Measurements from ENCODE around the gene KIRREL3.

Gene KIRREL3

DNA sequence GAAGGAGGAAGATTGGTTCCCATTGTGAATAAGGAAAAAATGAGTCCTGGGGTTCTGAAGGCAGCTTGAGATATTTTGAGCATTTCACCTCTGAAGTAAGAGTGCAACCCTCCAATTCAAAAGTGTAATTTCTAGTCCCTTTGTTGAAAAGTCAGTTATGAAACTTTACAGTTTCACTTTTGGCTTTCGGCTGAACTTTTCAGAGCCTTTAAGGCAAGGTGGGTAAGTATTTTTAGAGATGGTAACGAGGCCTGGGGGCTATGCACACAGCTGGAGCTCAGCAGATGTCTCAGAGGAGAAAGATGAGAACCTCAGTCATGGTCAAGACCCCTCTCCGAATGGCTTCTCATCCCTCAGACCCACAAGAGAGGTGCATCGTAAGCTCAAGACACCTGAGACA lies 267.6 kb downstream of the KIRREL3 start:
- DNase-seq = no peak

DNA sequence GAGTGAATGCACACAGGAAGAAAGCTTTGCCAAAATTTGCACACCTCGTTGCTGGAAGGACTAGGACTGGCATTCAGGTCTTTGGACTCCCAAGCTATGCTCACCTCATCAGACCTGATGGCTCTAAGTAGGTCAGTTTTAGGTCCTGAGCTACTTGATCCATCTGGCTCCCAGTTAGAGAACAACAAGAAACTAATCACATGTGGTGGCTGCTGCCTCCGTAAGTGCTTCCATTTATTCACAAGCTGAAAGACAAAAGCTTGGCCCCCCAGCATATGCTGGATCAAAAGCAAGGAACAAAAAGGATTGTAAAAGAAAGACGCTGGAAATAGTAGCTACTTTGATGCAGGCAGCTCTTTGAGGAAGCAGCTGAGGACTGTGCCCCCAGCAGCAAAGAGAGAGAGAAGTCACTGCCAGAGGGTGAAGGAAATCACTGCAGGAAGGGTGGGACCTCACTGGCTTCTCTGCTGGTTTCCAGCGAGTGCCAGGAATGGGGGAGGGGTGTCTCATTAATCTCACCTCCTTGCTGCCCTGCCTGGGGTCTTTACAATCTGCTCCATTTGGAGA lies 268.9 kb downstream of the KIRREL3 start:
- DNase-seq = no peak

DNA sequence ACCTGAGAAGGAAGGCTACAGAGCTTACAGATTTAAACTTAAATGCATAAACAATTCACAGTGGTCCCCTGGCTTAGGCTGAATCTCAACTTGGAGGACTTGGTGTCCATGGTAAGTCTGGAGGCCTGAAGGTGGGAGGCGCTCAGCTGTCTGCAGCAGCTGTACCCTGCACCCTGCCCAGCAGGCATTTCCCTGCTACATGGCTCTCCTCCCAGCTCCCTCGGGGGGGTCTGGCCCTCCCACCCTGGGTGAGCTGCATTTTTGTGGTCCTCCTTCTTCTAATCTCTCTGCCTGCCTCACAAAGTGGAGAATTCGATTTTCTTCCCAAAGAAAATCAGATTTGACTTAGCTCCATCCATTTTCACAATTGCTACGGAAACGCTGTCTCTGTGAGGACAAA lies 273.2 kb downstream of the KIRREL3 start:
- DNase-seq = no peak

DNA sequence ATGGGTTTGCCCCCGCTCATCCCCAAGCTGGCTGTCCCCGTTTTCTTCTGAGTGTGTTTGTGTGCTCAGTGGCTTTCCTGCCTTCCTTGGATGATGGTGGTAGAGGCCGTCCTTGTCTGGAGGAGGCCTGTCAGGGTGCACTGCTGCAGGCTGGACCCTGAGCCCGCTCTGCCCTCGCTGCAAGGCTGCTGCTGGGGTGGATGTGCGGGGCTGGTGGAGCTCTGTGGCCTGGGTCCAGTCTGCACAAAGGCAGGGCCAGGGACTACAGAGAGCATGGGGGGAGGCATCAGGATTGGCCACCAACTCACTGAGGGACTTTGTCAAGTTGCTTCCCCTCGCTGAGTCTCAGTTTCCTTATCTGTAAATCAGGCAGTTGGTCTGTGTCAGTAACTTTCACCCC lies 275.0 kb downstream of the KIRREL3 start:
- DNase-seq = no peak

DNA sequence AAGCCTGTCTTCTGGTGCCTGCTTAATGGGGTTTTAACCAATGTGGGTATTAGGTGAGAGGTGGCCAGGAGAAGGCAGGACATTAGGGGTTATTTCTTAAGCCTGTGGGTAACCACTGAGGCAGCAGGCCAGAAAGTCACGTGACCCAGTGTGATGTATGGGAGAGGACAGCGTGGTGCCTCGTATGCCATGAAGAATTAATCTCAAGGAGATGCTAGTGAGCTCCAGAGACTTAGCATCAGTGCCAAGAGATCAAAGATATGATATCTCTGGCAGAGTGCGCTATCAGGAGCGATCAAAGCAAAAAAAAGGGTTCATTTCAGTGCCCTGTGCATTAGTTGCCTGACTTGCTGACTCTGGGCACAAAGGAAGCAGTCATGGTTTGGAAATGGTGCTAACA lies 275.5 kb downstream of the KIRREL3 start:
- DNase-seq = no peak

DNA sequence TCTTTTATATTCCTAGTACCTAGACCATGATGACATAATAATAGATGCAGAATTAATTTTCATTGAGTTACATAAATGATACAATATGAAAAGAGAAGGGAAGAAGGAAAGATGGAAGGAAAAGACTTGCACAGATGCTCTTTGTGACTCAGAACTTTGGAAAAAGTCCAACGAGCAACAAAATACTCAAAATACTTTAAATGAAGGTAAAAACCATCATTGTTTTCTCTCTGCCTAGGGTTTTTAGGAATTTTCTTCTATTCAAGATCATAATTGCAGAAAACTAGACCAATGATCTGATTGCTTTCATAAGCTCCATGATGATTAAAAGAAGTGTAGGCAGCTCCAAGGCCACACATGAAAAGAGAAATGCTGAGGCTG lies 276.9 kb downstream of the KIRREL3 start:
- peak; percentile 36 for DNase-seq

DNA sequence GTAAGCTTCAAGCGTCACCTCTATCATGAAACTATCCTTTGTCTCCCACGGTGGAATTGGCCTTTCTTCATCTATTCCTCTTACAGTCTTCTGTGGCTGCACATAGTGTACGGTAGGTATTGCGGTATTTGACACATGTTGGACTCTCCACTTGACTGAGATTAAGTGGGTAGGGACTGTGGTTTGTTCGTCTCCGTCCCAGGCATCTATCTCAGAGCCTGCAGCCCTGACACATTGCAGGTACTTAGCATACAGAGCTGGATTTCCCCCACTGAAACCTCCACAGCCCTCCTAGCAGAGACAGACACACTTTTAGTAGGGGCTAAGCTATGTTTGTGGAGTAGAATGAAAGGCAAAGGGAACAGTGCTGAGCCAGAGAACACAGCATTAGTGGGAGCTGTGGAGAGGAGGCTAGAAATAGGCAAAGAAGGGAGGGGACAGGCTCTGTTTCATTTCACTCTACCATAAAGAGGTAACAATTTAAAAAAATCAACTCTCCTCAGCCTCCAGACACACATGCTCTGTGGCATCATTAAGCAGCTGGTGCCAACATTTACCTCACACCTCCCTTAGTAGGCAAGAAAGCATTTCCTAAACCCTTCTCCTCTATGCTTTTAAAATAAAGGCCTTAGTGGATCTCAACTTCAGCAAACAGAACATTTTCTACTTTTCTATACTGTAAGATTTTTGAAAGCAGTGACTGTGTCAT lies 277.5 kb downstream of the KIRREL3 start:
- DNase-seq = no peak

DNA sequence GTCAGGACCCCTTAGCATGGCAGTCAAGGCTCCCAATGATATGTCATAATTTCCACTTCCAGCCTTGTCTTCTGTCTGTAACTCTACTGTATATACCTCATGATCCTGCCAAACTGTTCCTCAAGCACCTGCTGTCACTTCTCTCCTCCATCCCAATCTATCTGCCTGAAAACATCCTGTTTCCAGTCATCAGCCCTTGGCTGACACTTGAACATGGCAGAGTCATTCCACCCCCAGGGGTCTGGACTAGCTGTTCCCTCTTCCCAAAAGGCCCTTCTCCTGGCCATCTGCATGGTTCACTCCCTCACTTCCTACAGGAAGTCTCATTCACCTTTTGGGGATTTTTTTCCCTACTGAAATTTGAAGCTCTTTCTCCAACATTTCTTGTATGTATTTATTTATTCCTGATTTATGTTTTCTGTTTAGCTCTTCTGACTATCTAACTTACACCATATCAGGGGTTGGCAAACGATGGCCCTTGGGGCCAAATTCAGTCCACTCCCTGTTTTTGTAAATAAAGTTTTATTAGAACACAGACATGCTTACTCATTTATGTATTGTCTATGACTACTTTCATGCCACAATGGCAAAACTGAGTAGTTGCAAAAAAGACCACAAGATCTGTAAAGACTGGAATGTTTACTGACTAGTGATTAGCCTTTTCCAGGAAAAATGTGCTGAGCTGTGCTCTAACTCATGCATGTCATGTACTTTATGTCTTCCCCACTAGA lies 278.4 kb downstream of the KIRREL3 start:
- no peak for DNase-seq

DNA sequence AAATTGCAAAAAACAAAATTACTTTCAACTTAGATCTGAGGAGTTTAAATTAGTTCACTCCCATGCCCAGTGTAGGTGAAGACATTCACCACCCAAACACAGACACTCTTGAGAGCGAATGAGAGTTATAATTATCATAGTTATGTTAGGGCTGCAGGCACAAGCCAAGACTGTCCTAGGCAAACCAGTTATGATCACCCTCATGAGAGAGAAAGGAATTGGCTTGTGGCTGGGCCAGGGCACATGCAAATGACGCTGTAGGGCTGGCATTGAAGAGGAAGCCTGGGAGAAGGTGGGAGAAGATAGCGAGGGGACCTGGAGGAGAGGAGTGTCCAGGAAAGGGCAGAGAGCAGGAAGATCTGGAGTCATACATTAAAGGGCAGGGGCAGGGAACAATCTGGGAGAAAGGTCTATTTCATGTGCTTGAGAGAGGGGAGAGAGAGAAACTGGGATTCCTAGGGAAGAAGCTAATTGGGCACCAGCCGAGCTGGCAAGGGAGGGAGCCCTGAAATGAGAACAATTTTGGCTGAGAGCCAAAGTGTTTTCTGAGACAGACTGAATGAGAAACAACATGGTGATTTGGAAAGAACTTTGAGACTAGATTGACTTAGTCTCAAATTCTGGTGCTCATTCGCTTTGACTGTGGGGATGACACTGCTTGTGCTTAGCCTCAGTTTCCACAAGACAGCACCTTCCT lies 279.9 kb downstream of the KIRREL3 start:
- no peak for DNase-seq

DNA sequence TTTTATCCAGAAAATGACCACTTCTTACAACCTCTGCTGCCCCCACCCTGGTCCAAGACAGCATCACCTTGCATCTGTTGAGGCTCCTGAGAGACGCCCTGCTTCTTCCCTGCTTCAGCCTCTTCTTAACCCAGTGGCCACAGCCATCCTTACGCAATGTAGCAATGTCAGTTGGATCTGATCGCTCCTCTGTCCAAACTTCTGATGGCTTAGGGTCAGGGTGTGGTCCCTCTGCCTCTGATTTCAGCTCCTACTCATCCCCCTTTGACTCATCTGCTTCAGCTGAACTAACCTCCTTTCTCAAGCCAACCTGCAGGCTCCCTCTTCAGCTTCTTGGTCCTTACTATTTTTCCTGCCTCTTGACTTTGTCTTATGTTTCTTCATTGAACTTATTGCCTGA lies 280.8 kb downstream of the KIRREL3 start:
- peak; percentile 34 for DNase-seq

DNA sequence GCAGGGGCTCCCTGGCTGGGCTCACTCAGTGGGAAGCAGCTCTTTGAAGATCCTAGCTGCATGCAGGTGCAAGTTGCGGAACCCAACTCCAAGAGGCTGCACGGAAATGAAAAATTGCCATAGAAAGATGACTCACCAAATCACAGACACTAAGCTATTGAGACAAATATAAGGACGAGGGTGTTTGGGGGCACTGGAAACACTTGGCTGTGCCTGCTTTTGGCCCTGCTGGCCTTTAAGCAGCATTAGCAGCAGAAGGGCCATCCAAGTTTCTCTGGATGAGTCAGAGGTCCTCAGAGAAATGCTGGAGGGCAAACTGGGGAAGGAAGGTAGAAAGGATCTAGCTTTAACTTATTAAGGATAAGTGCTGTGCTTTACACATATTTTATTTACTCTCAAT lies 282.3 kb downstream of the KIRREL3 start:
- DNase-seq = peak; percentile 48

DNA sequence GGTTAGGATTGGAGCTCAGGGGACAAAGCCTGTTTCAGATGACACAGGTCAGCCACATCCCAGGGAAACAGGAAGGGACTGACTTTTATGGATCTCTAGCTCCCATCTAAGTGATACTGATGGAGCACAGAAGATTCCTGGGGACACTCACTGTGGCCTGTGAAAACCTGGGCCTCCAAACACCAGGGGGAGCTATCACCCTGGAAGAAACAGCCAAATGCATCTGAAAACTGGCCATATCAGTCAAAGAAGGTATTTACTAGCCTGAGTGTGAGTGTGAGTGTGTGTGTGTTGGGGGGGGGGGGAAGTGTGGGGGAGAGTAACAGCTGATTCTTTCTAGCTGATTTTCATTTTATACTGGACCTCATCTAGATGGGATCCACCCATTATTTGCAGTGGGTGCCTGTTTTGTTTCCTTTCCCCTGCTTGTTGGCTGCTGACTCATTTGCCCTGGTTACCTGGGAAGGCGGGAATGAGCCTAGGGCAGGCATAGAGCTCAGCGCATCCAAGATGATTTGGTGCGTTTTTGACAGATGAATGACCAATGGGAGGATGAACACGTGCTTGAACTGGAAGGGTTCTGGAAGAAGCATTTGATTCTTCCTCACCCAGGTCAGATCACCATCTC lies 284.0 kb downstream of the KIRREL3 start:
- peak; percentile 54 for DNase-seq

DNA sequence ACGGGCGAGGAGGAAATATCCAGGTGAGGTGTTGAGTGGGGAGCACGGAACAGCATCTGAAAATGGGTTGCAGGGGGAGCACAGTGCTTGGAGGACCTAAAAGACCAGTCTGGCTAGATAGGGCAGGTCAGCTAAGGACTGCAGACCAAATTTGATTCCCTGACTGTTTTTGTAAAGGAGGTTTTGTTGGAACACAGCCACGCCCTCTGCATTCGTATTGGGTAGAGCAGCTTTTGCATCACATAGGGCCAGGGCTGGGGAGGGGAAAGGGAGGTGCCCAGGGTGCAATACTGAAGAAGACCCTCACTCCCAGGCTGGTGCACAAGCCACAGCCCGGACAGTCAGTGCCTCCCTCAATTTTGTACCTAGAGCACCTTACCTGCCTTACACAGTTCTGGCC lies 286.8 kb downstream of the KIRREL3 start:
- DNase-seq = no peak

DNA sequence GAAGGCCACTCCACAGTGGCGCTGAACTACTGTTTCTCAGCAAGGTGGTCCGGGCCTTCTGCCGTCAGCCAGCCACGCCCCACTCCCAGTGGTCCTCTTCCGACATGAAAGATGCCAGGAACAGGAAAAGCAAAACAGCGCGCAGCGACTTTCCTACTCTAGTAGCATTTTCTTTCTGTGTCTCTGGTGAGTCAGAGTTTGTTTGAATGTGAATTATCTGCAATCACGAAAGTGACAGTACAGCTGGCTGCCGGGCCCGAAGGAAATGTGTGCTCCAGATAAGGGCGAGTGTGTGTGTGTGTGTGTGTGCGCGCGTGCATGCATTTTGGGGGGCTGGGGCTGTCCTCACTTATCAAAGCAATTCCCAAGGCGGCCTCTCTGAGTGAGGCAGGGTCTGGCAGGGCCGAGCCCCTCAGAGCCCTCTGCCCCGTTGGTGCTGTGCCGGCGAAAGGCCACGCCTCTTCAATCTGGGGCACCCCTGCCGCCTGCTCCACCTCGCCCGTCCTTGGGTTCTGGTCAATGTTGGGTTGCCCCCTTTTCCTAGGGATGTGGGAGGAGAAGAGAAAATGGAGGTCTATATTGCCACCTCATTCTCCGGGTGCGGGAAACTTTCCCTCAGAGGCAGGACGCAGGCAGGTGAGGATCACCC lies 288.5 kb downstream of the KIRREL3 start:
- no peak for DNase-seq

DNA sequence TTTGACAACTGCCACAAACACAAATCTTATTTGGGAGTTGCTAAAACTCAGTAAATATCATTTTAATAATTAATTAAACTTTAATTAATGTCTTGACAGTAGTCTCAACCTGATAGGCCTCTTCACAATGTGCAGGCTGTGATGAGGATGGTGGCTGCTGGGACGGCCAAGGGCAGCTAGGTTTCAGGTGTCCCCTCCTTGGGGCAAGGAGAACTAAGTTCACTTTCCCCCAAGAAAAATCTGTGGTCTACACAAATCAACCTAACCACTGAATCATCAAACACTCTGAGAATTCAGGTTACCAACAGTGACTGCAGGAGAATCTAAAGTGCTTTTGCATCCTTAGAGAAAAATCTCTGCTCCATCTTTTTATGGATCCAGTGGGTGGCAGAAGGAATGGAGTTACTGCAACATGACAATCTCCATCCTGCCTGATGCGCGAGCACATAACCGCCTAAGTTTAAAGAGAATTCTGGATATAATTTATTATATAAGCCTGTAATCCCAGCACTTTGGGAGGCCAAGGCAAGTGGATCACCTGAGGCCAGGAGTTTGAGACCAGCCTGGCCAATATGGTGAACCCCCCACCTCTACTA lies 289.7 kb downstream of the KIRREL3 start:
- DNase-seq = no peak

DNA sequence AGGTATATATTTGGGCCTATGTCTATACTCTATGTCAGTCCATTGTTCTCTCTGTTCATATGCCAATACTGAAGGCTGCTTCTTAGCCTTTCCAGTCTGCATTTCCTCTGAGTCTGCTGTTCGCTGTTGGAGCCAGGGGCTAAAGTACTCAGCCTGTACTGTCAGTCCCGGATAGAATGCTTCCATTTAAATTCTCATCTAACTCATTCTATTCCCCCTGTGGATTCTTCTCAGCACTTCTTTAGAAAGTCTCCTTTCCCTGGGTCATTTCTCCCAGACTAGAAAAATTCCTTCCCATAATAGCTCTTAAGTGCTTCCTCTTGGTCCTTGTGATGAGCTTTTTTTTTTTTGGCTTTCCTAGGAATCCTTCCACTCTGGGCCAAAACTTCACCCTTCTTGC lies 293.1 kb downstream of the KIRREL3 start:
- DNase-seq = no peak

DNA sequence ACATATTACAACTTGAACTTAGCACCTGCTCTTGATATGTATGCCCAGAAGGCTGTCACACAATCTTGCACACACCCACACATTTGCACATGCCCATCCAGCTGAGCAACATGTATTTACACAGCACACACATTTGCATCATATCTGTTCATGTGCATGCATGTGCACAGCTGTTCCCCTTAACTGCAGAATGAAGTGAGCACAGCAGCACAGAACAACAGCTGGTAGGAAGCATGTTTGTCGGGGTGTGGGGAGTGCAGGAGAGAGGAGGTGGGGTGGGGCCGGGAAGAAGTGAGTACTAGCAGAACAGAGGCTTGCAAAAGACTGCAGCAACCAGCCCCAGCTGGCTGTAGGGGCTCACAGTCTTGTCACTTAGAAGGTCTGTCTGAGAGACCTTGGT lies 296.5 kb downstream of the KIRREL3 start:
- no peak for DNase-seq

DNA sequence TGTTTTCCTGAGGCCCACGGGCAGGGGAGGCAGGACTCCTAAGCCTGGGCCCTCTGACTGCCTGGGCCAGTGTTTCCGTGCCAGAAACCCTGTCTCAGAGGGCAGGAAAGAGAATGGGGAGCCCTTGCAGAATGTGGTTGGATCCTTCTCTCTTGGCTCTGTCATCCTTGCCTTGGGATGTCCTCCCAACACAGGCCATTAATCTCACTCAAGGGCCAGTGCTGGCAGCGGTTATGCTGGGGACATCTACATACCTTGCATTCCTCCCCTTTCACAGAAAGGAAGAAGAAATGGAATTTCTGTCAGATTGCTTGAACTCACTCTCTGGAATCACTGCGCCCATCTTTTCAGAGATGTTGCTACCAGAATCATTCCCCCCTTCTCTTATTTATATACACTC lies 296.9 kb downstream of the KIRREL3 start:
- peak; percentile 15 for DNase-seq

DNA sequence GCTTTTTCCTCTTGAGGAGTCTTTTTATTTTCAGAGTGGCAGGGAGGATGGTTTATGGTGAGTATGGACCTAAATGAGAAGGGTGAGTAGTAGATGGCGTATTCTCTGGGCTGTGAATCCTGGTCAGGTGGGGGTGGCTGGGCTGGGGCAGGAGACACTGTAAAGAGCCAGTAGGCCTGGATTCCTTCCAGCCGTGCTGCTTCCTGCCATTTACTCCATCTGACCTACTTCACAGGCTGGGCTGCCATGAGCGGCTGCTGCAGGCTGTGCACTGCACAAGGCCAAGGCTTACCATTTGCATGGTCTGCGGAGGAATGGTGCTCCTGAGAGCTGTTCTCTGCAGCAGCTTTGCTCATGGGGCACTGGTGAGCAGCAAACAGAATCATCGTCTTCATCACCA lies 297.6 kb downstream of the KIRREL3 start:
- no peak for DNase-seq

DNA sequence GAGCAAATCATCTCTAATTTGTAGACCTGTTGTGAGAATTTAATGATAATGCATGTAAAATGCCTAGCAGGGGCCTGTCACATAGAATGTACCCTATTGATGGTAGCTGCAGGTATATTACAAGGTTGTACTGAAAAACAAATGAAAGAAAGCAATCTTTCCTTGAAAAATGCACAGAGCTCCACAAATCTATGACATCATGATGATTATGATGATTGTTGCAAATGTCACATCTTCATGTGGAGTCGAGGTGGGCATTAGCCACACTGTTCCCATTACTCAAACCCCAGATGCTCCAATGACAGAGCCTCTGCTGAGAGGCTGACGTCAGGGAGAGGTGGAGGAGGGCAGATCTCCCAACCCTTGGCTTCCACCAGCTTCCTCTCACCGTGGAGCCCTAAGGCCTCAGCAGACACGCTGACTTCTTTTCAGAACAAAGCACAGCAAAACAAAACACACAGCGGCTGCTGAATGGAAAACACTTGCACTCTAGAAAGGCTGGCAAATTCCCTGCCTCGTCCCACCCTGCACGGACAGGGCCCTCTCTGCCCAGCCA lies 298.3 kb downstream of the KIRREL3 start:
- DNase-seq = no peak

DNA sequence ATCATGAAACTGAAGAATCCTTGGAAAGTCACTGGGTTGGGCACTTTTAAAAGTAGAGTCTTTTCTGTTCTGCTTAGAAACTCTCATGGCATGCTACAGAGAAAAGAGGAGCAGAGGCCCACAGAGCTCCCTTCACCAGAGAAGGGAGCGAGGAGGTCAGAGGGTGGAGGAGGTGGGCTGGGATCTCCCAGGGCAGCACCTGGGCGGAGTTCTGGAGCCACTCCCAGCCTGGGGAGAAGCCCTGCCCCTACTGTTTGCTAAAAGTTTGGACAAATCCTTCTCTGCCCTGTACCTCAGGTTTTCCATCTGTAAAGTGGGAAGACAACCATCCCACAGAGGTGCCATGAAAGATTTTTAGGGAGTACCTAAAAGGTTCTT lies 299.1 kb downstream of the KIRREL3 start:
- DNase-seq = no peak
